A673 (cell line): ENCODE measurements around the gene KCND2. TPM values are rescaled to one million over a fixed set of nuclear protein-coding genes. Genes with fewer than 3 reads are reported as not detected.

ENCODE experiments used
- BruUV-seq: library from RNA; stranded (reverse); fragments of 400-500 nt; replicated peaks from 2 replicates; lab custom pipeline; 2021; lab: Mats Ljungman, UMichigan
- CTCF ChIA-PET: fragments of 300-600 bp; sonication (Branson Sonifier 250); formaldehyde crosslinking; loops from one replicate; lab custom pipeline; 2022; ENCODE audit warnings: antibody characterized with exemption; lab: Charles Lee
- POLR2A ChIA-PET: fragments of 300-600 bp; sonication (Branson Sonifier 250); formaldehyde crosslinking; loops from one replicate; lab custom pipeline; 2022; ENCODE audit warnings: antibody characterized with exemption; ENCODE audit not compliant: low non-redundant PET; lab: Charles Lee
- DNase-seq: peaks from one replicate; pipeline ENCODE4 v3.0.0-alpha.2; 2015; ENCODE audit warnings: low spot score
- H3K27ac ChIP-seq: fragments of 200-600 bp; sonication (generic); 2 replicates; pipeline ENCODE4 v1.5.1; 2016; ENCODE audit warnings: mixed run types, low read depth, mild to moderate bottlenecking, mixed read lengths, antibody characterized with exemption, low read length; ENCODE audit not compliant: poor library complexity, severe bottlenecking
- H3K27me3 ChIP-seq: fragments of 200-600 bp; sonication (generic); replicated peaks from 2 replicates; pipeline ENCODE4 v1.6.1; 2017; ENCODE audit warnings: mixed run types, low read depth, mild to moderate bottlenecking, mixed read lengths, antibody characterized with exemption, low read length; ENCODE audit not compliant: insufficient read depth, poor library complexity
- H3K36me3 ChIP-seq: fragments of 200-600 bp; sonication (generic); 2 replicates; pipeline ENCODE4 v1.6.1; 2016; ENCODE audit warnings: mixed run types, mild to moderate bottlenecking, mixed read lengths, antibody characterized with exemption, low read length; ENCODE audit not compliant: insufficient read depth, poor library complexity, severe bottlenecking
- H3K4me1 ChIP-seq: fragments of 200-600 bp; sonication (generic); 2 replicates; pipeline ENCODE4 v1.6.1; 2017; ENCODE audit warnings: mixed run types, mild to moderate bottlenecking, mixed read lengths, antibody characterized with exemption, low read length; ENCODE audit not compliant: insufficient read depth, poor library complexity, severe bottlenecking
- H3K4me3 ChIP-seq: fragments of 200-600 bp; sonication (generic); 2 replicates; pipeline ENCODE4 v1.5.1; 2016; ENCODE audit warnings: low read depth, mixed run types, mild to moderate bottlenecking, mixed read lengths, low read length; ENCODE audit not compliant: poor library complexity, severe bottlenecking
- H3K9me3 ChIP-seq: fragments of 200-600 bp; sonication (generic); 2 replicates; pipeline ENCODE4 v1.6.1; 2016; ENCODE audit warnings: mixed run types, low read depth, mild to moderate bottlenecking, mixed read lengths, antibody characterized with exemption, low read length; ENCODE audit not compliant: poor library complexity, severe bottlenecking
- EZH2 ChIP-seq: fragments of 200-600 bp; sonication (generic); IDR thresholded peaks from 2 replicates; pipeline ENCODE4 v1.6.1; 2017; ENCODE audit warnings: borderline replicate concordance, low read depth, mild to moderate bottlenecking, mixed read lengths, antibody characterized with exemption, low read length; ENCODE audit not compliant: poor library complexity, severe bottlenecking
- intact Hi-C: fragments of 100-400 bp; cut with micrococcal nuclease; formaldehyde crosslinking; loops from one replicate; pipeline ENCODE4 v1.10.0; 2022; ENCODE audit not compliant: unreplicated experiment
- total RNA-seq: library from RNA; stranded (reverse); gene quantifications from 2 replicates; pipeline ENCODE4 v1.2.3, GENCODE V29; 2021
- TF ChIP-seq, protein P1 (sequence below): fragments of 300-800, 200-600 bp; sonication (generic); conservative IDR thresholded peaks from 2 replicates; pipeline ENCODE4 v1.5.1; 2017; ENCODE audit warnings: low read depth, mild to moderate bottlenecking, antibody characterized with exemption, low read length, moderate library complexity, mixed read lengths

KCND2 gene
- total RNA-seq, 1 experiment from 2014 or later, result not detected

DNA sequence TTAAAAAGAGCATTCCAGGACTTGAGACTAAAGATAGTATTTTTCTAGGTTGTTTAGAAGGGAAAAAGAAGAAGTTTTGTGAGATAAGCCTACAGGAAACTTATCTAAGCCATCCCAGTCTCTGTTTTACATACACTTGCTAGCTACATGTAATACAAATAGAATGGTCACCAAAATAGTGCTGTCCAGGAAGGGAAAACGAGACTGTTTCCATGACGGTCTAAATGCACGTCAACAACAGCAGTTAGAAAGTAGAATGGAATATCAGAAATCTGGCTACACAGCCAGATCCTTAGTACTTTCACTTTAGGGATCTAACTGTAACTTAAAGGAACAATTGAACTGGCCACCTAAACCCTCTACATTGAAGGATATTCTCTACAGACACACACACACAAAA lies 467.4 kb downstream of the KCND2 start:
- no peak overlapping the region for H3K4me3 ChIP-seq
- no peak for DNase-seq
- CTCF ChIA-PET, result no interaction called here
- POLR2A ChIA-PET, result no interaction called here
- H3K27ac ChIP-seq, result no peak overlapping the region
- H3K9me3 ChIP-seq, result no peaks in the 10 kb centered on the region
- BruUV-seq, result no TSS peak
- no peaks in the 10 kb centered on the region for H3K27me3 ChIP-seq
- no peaks in the 10 kb centered on the region for H3K36me3 ChIP-seq
- intact Hi-C loops, result no loop called here
- H3K4me1 ChIP-seq, result no peaks in the 10 kb centered on the region
- TF ChIP-seq, protein P1, sequence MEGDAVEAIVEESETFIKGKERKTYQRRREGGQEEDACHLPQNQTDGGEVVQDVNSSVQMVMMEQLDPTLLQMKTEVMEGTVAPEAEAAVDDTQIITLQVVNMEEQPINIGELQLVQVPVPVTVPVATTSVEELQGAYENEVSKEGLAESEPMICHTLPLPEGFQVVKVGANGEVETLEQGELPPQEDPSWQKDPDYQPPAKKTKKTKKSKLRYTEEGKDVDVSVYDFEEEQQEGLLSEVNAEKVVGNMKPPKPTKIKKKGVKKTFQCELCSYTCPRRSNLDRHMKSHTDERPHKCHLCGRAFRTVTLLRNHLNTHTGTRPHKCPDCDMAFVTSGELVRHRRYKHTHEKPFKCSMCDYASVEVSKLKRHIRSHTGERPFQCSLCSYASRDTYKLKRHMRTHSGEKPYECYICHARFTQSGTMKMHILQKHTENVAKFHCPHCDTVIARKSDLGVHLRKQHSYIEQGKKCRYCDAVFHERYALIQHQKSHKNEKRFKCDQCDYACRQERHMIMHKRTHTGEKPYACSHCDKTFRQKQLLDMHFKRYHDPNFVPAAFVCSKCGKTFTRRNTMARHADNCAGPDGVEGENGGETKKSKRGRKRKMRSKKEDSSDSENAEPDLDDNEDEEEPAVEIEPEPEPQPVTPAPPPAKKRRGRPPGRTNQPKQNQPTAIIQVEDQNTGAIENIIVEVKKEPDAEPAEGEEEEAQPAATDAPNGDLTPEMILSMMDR, result no peak
- no peak for TF ChIP-seq EZH2

DNA sequence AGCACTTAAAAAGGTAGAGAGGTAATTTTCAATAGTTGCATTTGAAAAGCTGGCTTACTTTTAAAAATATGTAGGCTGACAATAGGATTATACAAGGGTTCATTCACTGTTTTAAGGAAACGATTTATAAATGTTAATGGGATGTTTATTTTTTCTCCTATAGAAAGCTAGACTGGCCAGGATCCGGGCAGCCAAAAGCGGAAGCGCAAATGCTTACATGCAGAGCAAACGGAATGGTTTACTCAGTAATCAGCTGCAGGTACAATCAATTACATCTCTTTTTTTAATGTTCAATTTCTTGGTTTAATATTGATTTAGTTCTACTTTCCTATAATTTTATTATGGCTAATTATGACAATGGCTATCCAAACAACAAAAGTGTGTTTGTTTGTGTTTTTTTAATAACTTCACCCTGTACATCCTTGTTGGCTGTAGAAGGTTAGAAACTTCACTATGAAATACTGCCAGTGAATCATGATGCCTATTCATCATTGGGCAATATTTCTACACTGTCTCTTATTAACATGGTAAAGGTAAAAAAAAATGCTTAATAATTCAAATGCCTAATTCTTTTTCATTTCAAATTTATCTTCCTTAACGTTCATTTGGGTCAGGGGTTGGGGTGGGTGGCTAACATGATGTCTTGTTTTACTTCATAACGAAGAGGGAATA lies 468.5 kb downstream of the KCND2 start:
- Histone ChIP-seq H3K9me3 (no peaks in the 10 kb centered on the region), H3K27me3 (no peaks in the 10 kb centered on the region), H3K4me1 (no peaks in the 10 kb centered on the region), H3K36me3 (no peaks in the 10 kb centered on the region), H3K27ac (no peak overlapping the region), H3K4me3 (no peak overlapping the region)
- no peak for DNase-seq
- ChIA-PET CTCF (no interaction called here), POLR2A (interaction anchor here (0.7 kb wide), 1 partner anchor 220 kb away, joined by 3 read pairs; no protein-coding TSS in a partner anchor)
- TF ChIP-seq EZH2, result no peak
- TF ChIP-seq, protein P1, result no peak
- BruUV-seq, result no TSS peak
- intact Hi-C loops, result no loop called here

DNA sequence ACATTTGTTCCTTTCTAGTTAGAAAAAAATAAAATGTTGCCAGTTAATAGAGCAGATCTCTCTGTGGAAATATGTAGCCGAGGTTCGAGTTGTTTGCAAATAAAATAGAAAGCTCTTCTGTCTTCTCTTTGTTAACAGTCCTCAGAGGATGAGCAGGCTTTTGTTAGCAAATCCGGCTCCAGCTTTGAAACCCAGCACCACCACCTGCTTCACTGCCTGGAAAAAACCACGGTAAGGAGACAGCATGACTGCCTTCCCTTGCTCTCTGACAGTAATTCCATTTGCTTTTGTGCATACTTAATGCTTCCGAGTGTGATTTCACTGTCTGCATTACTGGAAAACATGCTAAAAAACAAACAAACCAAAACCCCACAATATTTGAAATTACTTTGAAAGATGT lies 469.4 kb downstream of the KCND2 start:
- POLR2A ChIA-PET, result no interaction called here
- no peaks in the 10 kb centered on the region for H3K4me1 ChIP-seq
- CTCF ChIA-PET, result no interaction called here
- no peaks in the 10 kb centered on the region for H3K9me3 ChIP-seq
- H3K27me3 ChIP-seq, result no peaks in the 10 kb centered on the region
- no peaks in the 10 kb centered on the region for H3K36me3 ChIP-seq
- intact Hi-C loops, result no loop called here
- H3K27ac ChIP-seq, result no peak overlapping the region
- TF ChIP-seq, protein P1, result no peak
- no peak for TF ChIP-seq EZH2
- H3K4me3 ChIP-seq, result no peak overlapping the region
- DNase-seq, result no peak
- no TSS peak for BruUV-seq
